GM10266 (cell line): ENCODE data around the gene NHLH2.

ENCODE experiments used
- DNase-seq: peaks from one replicate; pipeline ENCODE4 v3.0.0; 2012; ENCODE audit errors: extremely low spot score
- TF ChIP-seq, protein P1 (sequence below): IDR thresholded peaks from 2 replicates; pipeline ENCODE4 v1.5.1; 2012; ENCODE audit warnings: mild to moderate bottlenecking, low read depth; ENCODE audit not compliant: control insufficient read depth, insufficient read depth; ENCODE audit errors: missing control alignments

Gene NHLH2

DNA sequence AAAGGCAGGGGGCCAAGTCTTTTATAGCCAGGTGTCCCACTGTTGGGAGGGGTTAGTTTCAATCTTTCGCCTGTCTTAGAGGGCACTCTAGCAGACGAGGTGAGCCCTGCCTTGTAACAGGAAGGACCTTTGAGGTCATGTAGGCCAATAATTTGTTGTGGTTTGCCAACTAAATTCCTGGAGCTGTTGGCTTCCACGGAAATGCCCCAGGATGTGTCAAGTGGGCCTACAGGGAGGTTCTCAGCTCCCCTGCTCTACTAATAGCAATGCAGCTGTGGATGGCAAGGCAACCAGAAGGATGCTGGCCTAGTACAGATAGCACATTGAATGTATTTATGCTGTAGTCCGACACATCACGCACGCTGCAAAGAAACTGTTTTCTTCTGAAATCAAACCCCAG is 50.1 kb downstream of the NHLH2 start:
- TF ChIP-seq, protein P1, sequence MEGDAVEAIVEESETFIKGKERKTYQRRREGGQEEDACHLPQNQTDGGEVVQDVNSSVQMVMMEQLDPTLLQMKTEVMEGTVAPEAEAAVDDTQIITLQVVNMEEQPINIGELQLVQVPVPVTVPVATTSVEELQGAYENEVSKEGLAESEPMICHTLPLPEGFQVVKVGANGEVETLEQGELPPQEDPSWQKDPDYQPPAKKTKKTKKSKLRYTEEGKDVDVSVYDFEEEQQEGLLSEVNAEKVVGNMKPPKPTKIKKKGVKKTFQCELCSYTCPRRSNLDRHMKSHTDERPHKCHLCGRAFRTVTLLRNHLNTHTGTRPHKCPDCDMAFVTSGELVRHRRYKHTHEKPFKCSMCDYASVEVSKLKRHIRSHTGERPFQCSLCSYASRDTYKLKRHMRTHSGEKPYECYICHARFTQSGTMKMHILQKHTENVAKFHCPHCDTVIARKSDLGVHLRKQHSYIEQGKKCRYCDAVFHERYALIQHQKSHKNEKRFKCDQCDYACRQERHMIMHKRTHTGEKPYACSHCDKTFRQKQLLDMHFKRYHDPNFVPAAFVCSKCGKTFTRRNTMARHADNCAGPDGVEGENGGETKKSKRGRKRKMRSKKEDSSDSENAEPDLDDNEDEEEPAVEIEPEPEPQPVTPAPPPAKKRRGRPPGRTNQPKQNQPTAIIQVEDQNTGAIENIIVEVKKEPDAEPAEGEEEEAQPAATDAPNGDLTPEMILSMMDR, result no peak
- no peak for DNase-seq

DNA sequence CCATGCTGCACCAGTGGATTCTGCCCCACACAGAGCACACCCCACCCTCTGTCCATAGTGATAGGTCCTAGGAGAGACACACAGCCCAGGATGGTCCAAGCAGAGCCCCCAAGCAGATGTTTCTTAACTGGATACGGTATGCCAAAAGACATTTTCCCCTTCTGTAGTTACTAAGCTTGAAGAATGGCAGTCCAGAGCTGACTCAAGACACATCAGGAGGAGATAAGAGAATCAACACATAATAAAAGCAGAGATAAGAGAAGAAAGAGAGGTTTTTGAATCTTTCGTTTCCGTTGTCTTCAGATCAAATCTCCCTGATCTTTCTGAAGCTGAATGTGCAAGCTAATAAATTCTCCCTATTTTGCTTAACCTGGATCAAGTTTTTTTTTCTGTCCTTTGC is 50.6 kb downstream of the NHLH2 start:
- no peak for DNase-seq
- TF ChIP-seq, protein P1, result no peak
